HepG2 (cell line): Measurements from ENCODE around the gene FAM124B. TPM values are rescaled to one million over a fixed set of nuclear protein-coding genes. Genes with fewer than 3 reads are reported as not detected.

ENCODE experiments used
- ATAC-seq: fragments of 200-7000 bp; cut with Tn5 transposase; 3 replicates; pipeline ENCODE4 v1.9.1; 2020; ENCODE audit warnings: mild to moderate bottlenecking, moderate library complexity
- BruUV-seq: library from RNA; stranded (reverse); fragments of 400-500 nt; replicated peaks from 2 replicates; lab custom pipeline; 2021; lab: Mats Ljungman, UMichigan
- CTCF ChIA-PET: fragments of 300-600 bp; formaldehyde crosslinking; extraction: SDS; loops from one replicate; lab custom pipeline; 2021; ENCODE audit warnings: low total read pairs, inconsistent platforms, low intra/inter-chr PET ratio; lab: Yijun Ruan, JAX
- POLR2A ChIA-PET: fragments of 350-600 bp; sonication (Branson Sonifier 250); formaldehyde crosslinking; loops from one replicate; lab custom pipeline; 2020; ENCODE audit warnings: antibody characterized with exemption, inconsistent platforms; lab: Yijun Ruan, JAX
- DNase-seq: peaks from one replicate; pipeline ENCODE4 v3.0.0-alpha.2; 2015; ENCODE audit warnings: low spot score
- FAIRE-seq: peaks from 3 replicates; lab custom pipeline; 2011; peaks lifted over from hg19 to GRCh38; lab: Jason Lieb, UNC
- H2AFZ ChIP-seq: one replicate; pipeline ENCODE4 v1.6.1; 2011; ENCODE audit warnings: low read length, inconsistent platforms
- H3K27ac ChIP-seq: fragments of 300-600 bp; 3 replicates; pipeline ENCODE4 v1.8.0; 2011; ENCODE audit warnings: mixed run types, mild to moderate bottlenecking, mixed read lengths, low read length, inconsistent platforms; ENCODE audit not compliant: insufficient read depth; ENCODE audit errors: extremely low read length
- H3K27me3 ChIP-seq, 2 experiments: fragments of 200-600 bp in 1 of 2; 2 replicates in 1 of 2; 3 replicates in 1 of 2; pipeline versions ENCODE4 v1.6.0 to v1.8.0; 2011; ENCODE audit warnings: low read length in 2 of 2, mild to moderate bottlenecking in 2 of 2, moderate library complexity in 2 of 2, inconsistent platforms in 1 of 2; ENCODE audit not compliant: insufficient read depth in 2 of 2, control insufficient read depth in 1 of 2
- H3K36me3 ChIP-seq, 2 experiments: fragments of 200-600 bp in 1 of 2; replicated peaks in 1 of 2; 2 replicates in 1 of 2; 3 replicates in 1 of 2; pipeline versions ENCODE4 v1.5.1 to v1.8.0; 2011; ENCODE audit warnings: low read length in 2 of 2, inconsistent platforms in 1 of 2; ENCODE audit not compliant: insufficient read depth in 2 of 2, control insufficient read depth in 1 of 2
- H3K4me1 ChIP-seq: 2 replicates; pipeline ENCODE4 v1.5.1; 2012; ENCODE audit warnings: low read length, inconsistent platforms; ENCODE audit not compliant: insufficient read depth
- H3K4me2 ChIP-seq: 2 replicates; pipeline ENCODE4 v1.6.0; 2011; ENCODE audit warnings: low read depth, low read length, inconsistent platforms
- H3K4me3 ChIP-seq, 3 experiments: fragments of 200-600 bp in 1 of 3; sonication (generic), shearing (Covaris generic) in 1 of 3; replicated peaks in 1 of 3; 2 replicates each; pipeline ENCODE4 v1.5.1; 2011 to 2016; ENCODE audit warnings: low read length in 3 of 3, inconsistent platforms in 2 of 3, low read depth in 2 of 3, mild to moderate bottlenecking in 2 of 3, control low read depth in 1 of 3, mixed read lengths in 1 of 3; ENCODE audit not compliant: insufficient read depth in 1 of 3
- H3K79me2 ChIP-seq: one replicate; pipeline ENCODE4 v1.6.1; 2011; ENCODE audit warnings: low read length, inconsistent platforms; ENCODE audit not compliant: insufficient read depth
- H3K9ac ChIP-seq: 2 replicates; pipeline ENCODE4 v1.6.0; 2011; ENCODE audit warnings: mild to moderate bottlenecking, low read depth, low read length, inconsistent platforms; ENCODE audit not compliant: insufficient read depth
- H3K9me3 ChIP-seq: 2 replicates; pipeline ENCODE4 v1.5.1; 2012; ENCODE audit warnings: mild to moderate bottlenecking, low read length
- H4K20me1 ChIP-seq: 2 replicates; pipeline ENCODE4 v1.6.0; 2011; ENCODE audit warnings: inconsistent platforms, mild to moderate bottlenecking, low read length, moderate library complexity; ENCODE audit not compliant: insufficient read depth
- ATF7-NPFF ChIP-seq: sonication (generic); formaldehyde crosslinking; IDR thresholded peaks from 2 replicates; pipeline ENCODE4 v1.8.1; 2023; ENCODE audit warnings: mild to moderate bottlenecking, low read depth, missing genetic modification reagents, moderate library complexity
- PHF8 ChIP-seq: sonication (generic); formaldehyde crosslinking; IDR thresholded peaks from 2 replicates; pipeline ENCODE4 v1.5.0; 2020; ENCODE audit warnings: missing genetic modification reagents
- WIZ ChIP-seq: sonication (generic); formaldehyde crosslinking; IDR thresholded peaks from 2 replicates; pipeline ENCODE4 v1.5.1; 2020; ENCODE audit warnings: mild to moderate bottlenecking, missing genetic modification reagents
- ZFP36L2 ChIP-seq: sonication (generic); formaldehyde crosslinking; IDR thresholded peaks from 2 replicates; pipeline ENCODE4 v1.4.0; 2020; ENCODE audit warnings: missing genetic modification reagents
- ZNF616 ChIP-seq: sonication (generic); formaldehyde crosslinking; IDR thresholded peaks from 2 replicates; pipeline ENCODE4 v1.5.0; 2020; ENCODE audit warnings: low read depth, mild to moderate bottlenecking, missing genetic modification reagents
- ZNF776 ChIP-seq: sonication (generic); formaldehyde crosslinking; IDR thresholded peaks from 2 replicates; pipeline ENCODE4 v1.4.0; 2020; ENCODE audit warnings: mild to moderate bottlenecking, missing genetic modification reagents
- WGBS: methylation state at CpG from one replicate; pipeline ENCODE4 v1.1.6; 2017; ENCODE audit warnings: low lambda C conversion rate; 5-methylcytosine and 5-hydroxymethylcytosine counted together
- in situ Hi-C: cut with HindIII; loops from 2 replicates; pipeline ENCODE4 v1.10.0; 2017; ENCODE audit warnings: low pct_unique_long_range_greater_than_20kb; ENCODE audit not compliant: extremely low pct_ligation_motif_present
- intact Hi-C: fragments of 100-400 bp; cut with micrococcal nuclease; formaldehyde crosslinking; loops from one replicate; pipeline ENCODE4 v1.10.0; 2022; ENCODE audit not compliant: unreplicated experiment
- polyA plus RNA-seq, 8 experiments: library from polyadenylated mRNA; depleted of rRNA in 3 of 8; stranded (reverse) in 7 of 8; unstranded in 1 of 8; fragments of >200 nt; fragmentation: Illumina TruSeq in 4 of 8; extraction: Trizol in 4 of 8; gene quantifications; 2 replicates each; pipeline versions ENCODE4 v1.2.1 to v1.2.3, GENCODE V29; 2011 to 2016; ENCODE audit warnings: low read depth in 4 of 8, missing spikeins in 1 of 8, mixed read lengths in 1 of 8; ENCODE audit not compliant: insufficient read depth in 1 of 8
- total RNA-seq, 5 experiments: library from RNA; depleted of rRNA; stranded (reverse); fragments of >200 nt; fragmentation: Illumina TruSeq; extraction: Trizol; gene quantifications; 2 replicates each; pipeline ENCODE4 v1.2.3, GENCODE V29; 2016; ENCODE audit warnings: low read depth in 1 of 5

FAM124B gene
- total and polyA plus RNA-seq, 2 of the 13 experiments (the other 11 are each of a cell fraction or from before 2014, with no cell fraction given): not detected

- peaks cover 0 to 12% of the 10 kb centered on the region in 2 experiments; a peak in 2 of 5 replicates for H3K27me3 ChIP-seq
- ATAC-seq: no peak
- no peak for TF ChIP-seq ZNF776 (CRISPR knock-in tag)
- no peak for TF ChIP-seq WIZ (CRISPR knock-in tag)
- TF ChIP-seq, all 625 proteins: peak for 0
- Histone ChIP-seq H3K9me3 (no peaks in the 10 kb centered on the region), H3K9ac (no peak overlapping the region), H3K4me2 (no peak overlapping the region), H3K27ac (no peak overlapping the region), H3K4me1 (peaks cover 6% of the 10 kb centered on the region), H3K4me3 (no peak overlapping the region), H4K20me1 (no peaks in the 10 kb centered on the region), H3K79me2 (no peaks in the 10 kb centered on the region), H2AFZ (no peak overlapping the region), H3K36me3 (no peaks in the 10 kb centered on the region)
- DNase-seq (no peak), FAIRE-seq (no peak)
- intact Hi-C loops (no loop called here), in situ Hi-C loops (no loop called here)
- ChIA-PET POLR2A (no interaction called here), CTCF (no interaction called here)
- BruUV-seq: no TSS peak
- 29% methylated on average over 6 of the region's 6 CpGs for WGBS
Observed at GRCh38 chr2:224333726-224334482, 68.0 kb downstream of the FAM124B start.

- POLR2A ChIA-PET: no interaction called here
- Histone ChIP-seq H3K27ac (no peak overlapping the region), H4K20me1 (no peaks in the 10 kb centered on the region), H2AFZ (no peak overlapping the region), H3K79me2 (no peaks in the 10 kb centered on the region), H3K4me1 (peaks cover 6% of the 10 kb centered on the region), H3K4me2 (0 out of 2 replicates have a peak overlapping the region, but pooled peaks have one; percentile 11), H3K4me3 (0 out of 6 replicates have a peak overlapping the region, but pooled peaks of 1 of the 3 experiments have one; percentile 2), H3K36me3 (no peaks in the 10 kb centered on the region), H3K9ac (no peak overlapping the region), H3K9me3 (no peaks in the 10 kb centered on the region), H3K27me3 (peaks cover 0 to 12% of the 10 kb centered on the region in 2 experiments; a peak in 2 of 5 replicates)
- CTCF ChIA-PET: no interaction called here
- intact Hi-C loops (no loop called here), in situ Hi-C loops (no loop called here)
- ATAC-seq (peak; percentile 65), DNase-seq (no peak), FAIRE-seq (no peak)
- TF ChIP-seq ZNF616 (CRISPR knock-in tag) (no peak), ZFP36L2 (CRISPR knock-in tag) (no peak), PHF8 (CRISPR knock-in tag) (no peak), ATF7-NPFF (CRISPR knock-in tag) (no peak)
- no TSS peak for BruUV-seq
- 5% methylated on average over 8 of the region's 8 CpGs for WGBS
Observed at GRCh38 chr2:224331698-224332097, 70.2 kb downstream of the FAM124B start.
